Lower leg skin (tissue), 4 donors: ENCODE data around the gene EYA2. TPM values are rescaled to one million over a fixed set of nuclear protein-coding genes. Genes with fewer than 3 reads are reported as not detected.

Source experiments
- DNase-seq, 2 donors: peaks; one replicate each; pipeline ENCODE4 v3.0.0-alpha.2; 2019; ENCODE audit warnings: low spot score in 2 of 2
- H3K4me3 ChIP-seq: fragments of 200-600 bp; sonication (generic); 2 replicates; pipeline ENCODE4 v1.5.1; 2017; ENCODE audit warnings: mild to moderate bottlenecking, low read depth; ENCODE audit not compliant: poor library complexity, severe bottlenecking
- CTCF ChIP-seq, 3 donors: fragments of 450-650 bp; IDR thresholded peaks; one replicate each; pipeline ENCODE4 v1.5.1; 2016; ENCODE audit warnings: antibody characterized with exemption in 3 of 3, mild to moderate bottlenecking in 3 of 3, moderate library complexity in 2 of 3
- POLR2A ChIP-seq, 2 donors: fragments of 450-650 bp; IDR thresholded peaks; one replicate each; pipeline ENCODE4 v1.6.1; 2016 to 2017; ENCODE audit warnings: antibody characterized with exemption in 2 of 2, mild to moderate bottlenecking in 1 of 2, moderate library complexity in 1 of 2
- WGBS, 2 donors: methylation state at CpG; one replicate each; pipeline ENCODE4 v1.1.5; 2018; 5-methylcytosine and 5-hydroxymethylcytosine counted together
- intact Hi-C: fragments of 100-400 bp; cut with DNase I; formaldehyde crosslinking; loops from one replicate; pipeline ENCODE4 v1.15.0; 2023; ENCODE audit warnings: low total_unique reads
- total RNA-seq, 4 donors: library from RNA; depleted of rRNA; stranded (reverse); fragments of >200 nt; gene quantifications; one replicate each; pipeline ENCODE4 v1.1.0, GENCODE V29; 2016

Gene EYA2
- total RNA-seq, 4 donors from 2014 or later, result 0.63 to 6.1 (median 3.3) TPM

- TF ChIP-seq CTCF (IDR thresholded peaks at IDR 0.05) (no peak), POLR2A (IDR thresholded peaks at IDR 0.05) (no peak)
- 17 to 41% methylated on average over 4 of the region's 4 CpGs for WGBS, 2 donors
- no peak overlapping the region for H3K4me3 ChIP-seq
- intact Hi-C loops, result no loop called here
- peak in 1 of 2 donors; percentile 46 for DNase-seq
These were observed 76.4 kb downstream of the EYA2 start for GRCh38 chr20:46970937-46971630.

- intact Hi-C loops, result no loop called here
- TF ChIP-seq CTCF (IDR thresholded peaks at IDR 0.05) (no peak), POLR2A (IDR thresholded peaks at IDR 0.05) (no peak)
- 58 to 76% methylated on average over 6 of the region's 6 CpGs for WGBS, 2 donors
- no peak overlapping the region for H3K4me3 ChIP-seq
- DNase-seq, result no peak
These were observed 79.1 kb downstream of the EYA2 start for GRCh38 chr20:46973766-46974165.

GRCh38 chr20:46974669-46975434, 80.2 kb downstream of the EYA2 start:
- peak; percentile 59 to 80 for DNase-seq
- WGBS, 2 donors, result 61% methylated on average over 10 of the region's 10 CpGs

GRCh38 chr20:46975976-46976375, 81.3 kb downstream of the EYA2 start:
- WGBS, 2 donors, result 93 to 96% methylated on average over 6 of the region's 6 CpGs
- intact Hi-C loops, result no loop called here
- H3K4me3 ChIP-seq, result no peak overlapping the region
- DNase-seq, result peak in 1 of 2 donors; percentile 66
- no peak for TF ChIP-seq POLR2A (IDR thresholded peaks at IDR 0.05)
- no peak for TF ChIP-seq CTCF (IDR thresholded peaks at IDR 0.05)

More at GRCh38 chr20:46974669-46975434, 80.2 kb downstream of the EYA2 start:
- no peak overlapping the region for H3K4me3 ChIP-seq
- intact Hi-C loops, result no loop called here
- TF ChIP-seq CTCF (IDR thresholded peaks at IDR 0.05), result no peak
- no peak for TF ChIP-seq POLR2A (IDR thresholded peaks at IDR 0.05)

GRCh38 chr20:46977204-46977603, 82.6 kb downstream of the EYA2 start:
- intact Hi-C loops, result no loop called here
- DNase-seq, result peak in 1 of 2 donors; percentile 12
- TF ChIP-seq CTCF (IDR thresholded peaks at IDR 0.05) (no peak), POLR2A (IDR thresholded peaks at IDR 0.05) (no peak)
- no peak overlapping the region for H3K4me3 ChIP-seq
